GM19023 (cell line): ENCODE measurements around the gene SPATA17.

Experiments used
- ATAC-seq: cut with Tn5 transposase; IDR thresholded peaks from one replicate; pipeline ENCODE4 v1.9.1; 2021; ENCODE audit warnings: mild to moderate bottlenecking, moderate library complexity; ENCODE audit not compliant: unreplicated experiment

Gene SPATA17

DNA sequence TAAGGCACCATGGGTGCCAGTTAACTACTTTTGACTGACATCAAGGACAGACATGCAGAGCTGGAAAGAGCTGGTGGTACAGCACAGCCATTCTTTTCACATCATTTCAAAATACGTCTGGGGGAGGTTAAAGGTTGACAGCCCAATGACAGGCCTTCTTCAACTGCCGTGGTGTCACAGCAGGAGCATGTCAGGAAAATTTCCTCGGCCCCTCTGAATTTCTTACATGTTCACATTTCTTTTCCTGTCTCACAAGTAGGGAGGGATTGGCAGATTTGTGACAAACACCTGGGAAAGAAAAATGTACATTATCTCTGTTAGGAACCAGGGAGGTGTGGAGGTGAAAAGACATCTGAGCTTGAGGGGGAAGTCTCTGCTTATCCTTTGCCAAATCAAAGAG, 279.1 kb downstream of the SPATA17 start:
- ATAC-seq = no peak

DNA sequence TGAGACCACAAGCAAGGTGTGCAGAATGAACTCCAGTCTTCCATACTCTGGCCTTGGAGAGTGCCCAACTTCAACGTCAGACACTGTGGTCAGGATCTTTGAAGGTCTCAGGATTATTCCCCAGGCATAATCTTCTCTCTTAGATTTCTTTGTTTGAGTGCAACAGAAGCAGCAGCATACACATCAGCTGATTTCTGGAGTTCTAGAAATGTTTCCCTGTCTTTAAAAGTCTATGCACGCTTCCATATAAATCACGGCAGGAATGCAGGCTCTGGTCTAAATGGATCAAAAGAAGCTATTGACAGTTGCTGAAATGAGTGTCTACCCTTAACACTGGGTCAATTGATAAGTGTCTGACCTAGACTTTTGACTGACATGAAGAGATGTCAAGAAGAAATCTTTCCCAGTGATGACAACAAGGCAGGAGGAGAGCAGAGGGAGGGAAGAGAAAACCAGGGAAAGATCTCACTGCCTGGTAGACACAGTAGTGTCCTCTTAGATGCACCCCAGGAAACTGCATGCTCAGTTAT, 279.7 kb downstream of the SPATA17 start:
- ATAC-seq = no peak

GRCh38 chr1:217911908-217912307, 280.8 kb downstream of the SPATA17 start:
- ATAC-seq = no peak

- ATAC-seq = no peak
Measured at GRCh38 chr1:217917281-217917887, 286.2 kb downstream of the SPATA17 start.

DNA sequence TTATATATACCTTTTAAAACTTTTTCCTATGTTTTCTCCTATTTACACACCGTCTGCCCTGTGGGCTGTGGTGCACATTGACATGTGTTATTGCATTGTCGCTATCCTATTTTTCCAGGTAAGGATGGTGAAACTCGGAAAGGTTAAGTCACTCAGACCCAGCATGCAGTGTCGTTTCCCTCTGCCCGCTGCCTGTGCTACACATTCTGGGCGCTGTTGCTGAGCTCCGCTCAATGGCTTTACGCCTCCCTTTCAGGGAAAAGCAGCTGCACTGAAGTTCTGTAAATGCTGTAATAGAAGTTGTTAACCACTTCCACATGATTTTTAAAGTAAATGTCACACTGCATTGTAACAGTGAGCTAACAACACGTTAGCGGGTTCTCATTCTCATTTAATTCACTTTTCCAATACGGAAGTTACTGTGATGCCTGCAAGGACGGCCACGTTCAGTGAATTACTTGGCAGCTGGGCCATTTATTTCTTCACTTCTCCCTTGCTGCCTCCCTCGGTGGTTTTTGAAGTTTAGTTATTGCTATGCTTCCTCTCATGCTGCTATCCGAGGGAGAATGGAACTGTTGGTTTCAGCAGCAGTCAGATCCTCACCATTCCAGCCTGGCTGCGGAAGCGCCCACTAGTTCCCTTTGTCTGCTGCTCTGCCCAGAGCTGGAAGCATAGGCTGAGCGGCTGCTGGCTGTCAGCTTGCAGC, 288.7 kb downstream of the SPATA17 start:
- ATAC-seq = no peak
